SK-N-MC (cell line): ENCODE results near the gene PF4V1.

Source experiments
- EZH2 ChIP-seq: fragments of 200-600 bp; sonication (generic); IDR thresholded peaks from one replicate; pipeline ENCODE4 v1.6.1; 2017; ENCODE audit warnings: antibody characterized with exemption
- FOXP2 ChIP-seq: optimal IDR thresholded peaks from 2 replicates; pipeline ENCODE3; 2011; ENCODE audit warnings: mild to moderate bottlenecking, moderate library complexity; ENCODE audit not compliant: insufficient read depth; ENCODE audit errors: extremely low read length, control extremely low read depth
- POLR2AphosphoS5 ChIP-seq: IDR thresholded peaks from 2 replicates; pipeline ENCODE4 v1.6.1; 2012; ENCODE audit warnings: mild to moderate bottlenecking, low read depth, low read length, borderline replicate concordance

DNA sequence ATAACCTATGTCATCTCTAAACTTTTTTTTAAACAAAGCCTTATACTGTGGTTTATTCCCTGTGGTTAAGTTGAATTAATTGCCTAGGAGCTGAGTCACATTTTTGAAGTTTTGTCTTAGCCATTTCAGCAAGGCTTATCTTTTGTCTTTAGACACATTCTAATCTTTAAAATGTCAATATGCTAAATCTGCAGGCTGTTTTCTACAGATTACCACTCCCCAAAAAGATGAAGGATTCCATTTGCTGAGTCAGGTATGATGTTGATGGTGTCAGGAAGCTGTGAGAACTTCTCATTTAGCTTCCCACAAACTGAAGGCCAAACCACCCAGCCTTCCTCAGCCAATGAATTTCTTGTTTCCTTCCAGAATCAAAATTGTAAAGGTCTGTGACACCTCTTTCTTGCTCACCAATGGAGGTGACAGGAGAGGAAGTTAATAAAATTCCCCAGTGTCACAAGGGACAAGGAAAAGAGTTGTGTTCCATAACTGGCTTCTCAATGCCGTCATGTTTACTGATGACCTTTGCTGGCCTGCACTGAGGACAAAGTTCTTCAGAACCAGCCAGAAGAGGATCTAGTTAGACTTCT, 20.4 kb upstream of the PF4V1 start:
- TF ChIP-seq POLR2AphosphoS5 (no peak), EZH2 (no peak), FOXP2 (no peak)
